Parathyroid adenoma (tissue), 2 donors: Measurements from ENCODE around the gene PDGFD.

Experiments used
- H2AFZ ChIP-seq: fragments of 300-600 bp; sonication (generic); one replicate; pipeline ENCODE4 v1.7.0; 2017; ENCODE audit warnings: antibody characterized with exemption, mild to moderate bottlenecking
- H3K27ac ChIP-seq: fragments of 300-600 bp; sonication (generic); one replicate; pipeline ENCODE4 v1.7.0; 2017
- H3K27me3 ChIP-seq: fragments of 300-600 bp; sonication (generic); one replicate; pipeline ENCODE4 v1.7.0; 2017; ENCODE audit warnings: low read length; ENCODE audit not compliant: control insufficient read depth, insufficient read depth
- H3K36me3 ChIP-seq: fragments of 300-600 bp; sonication (generic); one replicate; pipeline ENCODE4 v1.7.0; 2017; ENCODE audit warnings: low read length; ENCODE audit not compliant: control insufficient read depth, insufficient read depth
- H3K4me1 ChIP-seq: fragments of 300-600 bp; sonication (generic); one replicate; pipeline ENCODE4 v1.7.0; 2017; ENCODE audit warnings: control low read depth
- H3K4me2 ChIP-seq: fragments of 300-600 bp; sonication (generic); one replicate; pipeline ENCODE4 v1.7.0; 2017; ENCODE audit warnings: low read length
- H3K4me3 ChIP-seq: fragments of 300-600 bp; sonication (generic); one replicate; pipeline ENCODE4 v1.7.0; 2017; ENCODE audit warnings: low read depth, low read length
- H3K79me2 ChIP-seq: fragments of 300-600 bp; sonication (generic); one replicate; pipeline ENCODE4 v1.7.0; 2017; ENCODE audit warnings: control low read depth
- H3K9ac ChIP-seq: fragments of 300-600 bp; sonication (generic); one replicate; pipeline ENCODE4 v1.7.0; 2017; ENCODE audit warnings: mild to moderate bottlenecking
- H3K9me3 ChIP-seq: fragments of 300-600 bp; sonication (generic); one replicate; pipeline ENCODE4 v1.7.0; 2017; ENCODE audit warnings: low read length; ENCODE audit not compliant: control insufficient read depth
- CTCF ChIP-seq: fragments of 300-600 bp; sonication (generic); IDR thresholded peaks from one replicate; pipeline ENCODE4 v1.7.0; 2017; ENCODE audit warnings: antibody characterized with exemption, mild to moderate bottlenecking
- donor health status: primary hyperparathyroidism.

PDGFD gene

GRCh38 chr11:104148706-104149105, 15.2 kb downstream of the PDGFD start:
- Histone ChIP-seq H3K4me2 (no peak overlapping the region), H3K4me1 (no peaks in the 10 kb centered on the region), H3K27ac (no peak overlapping the region), H3K9ac (no peak overlapping the region), H2AFZ (no peak overlapping the region), H3K9me3 (no peaks in the 10 kb centered on the region), H3K36me3 (no peaks in the 10 kb centered on the region), H3K27me3 (no peaks in the 10 kb centered on the region), H3K79me2 (no peaks in the 10 kb centered on the region), H3K4me3 (no peak overlapping the region)
- TF ChIP-seq CTCF, result no peak

GRCh38 chr11:104148074-104148473, 15.9 kb downstream of the PDGFD start:
- Histone ChIP-seq H3K4me2 (no peak overlapping the region), H3K4me1 (no peaks in the 10 kb centered on the region), H3K36me3 (no peaks in the 10 kb centered on the region), H3K79me2 (no peaks in the 10 kb centered on the region), H3K9me3 (no peaks in the 10 kb centered on the region), H3K4me3 (no peak overlapping the region), H3K9ac (no peak overlapping the region), H2AFZ (no peak overlapping the region), H3K27me3 (no peaks in the 10 kb centered on the region), H3K27ac (no peak overlapping the region)
- TF ChIP-seq CTCF, result no peak

- H2AFZ ChIP-seq, result no peak overlapping the region
- H3K9me3 ChIP-seq, result no peaks in the 10 kb centered on the region
- no peaks in the 10 kb centered on the region for H3K79me2 ChIP-seq
- H3K27me3 ChIP-seq, result no peaks in the 10 kb centered on the region
- no peaks in the 10 kb centered on the region for H3K4me1 ChIP-seq
- no peak overlapping the region for H3K9ac ChIP-seq
- no peak overlapping the region for H3K4me2 ChIP-seq
- no peak for TF ChIP-seq CTCF
- no peak overlapping the region for H3K27ac ChIP-seq
- H3K4me3 ChIP-seq, result no peak overlapping the region
- H3K36me3 ChIP-seq, result no peaks in the 10 kb centered on the region
Measured at GRCh38 chr11:104146943-104147342, 17.0 kb downstream of the PDGFD start.

- Histone ChIP-seq H3K4me2 (no peak overlapping the region), H3K4me1 (no peaks in the 10 kb centered on the region), H3K36me3 (no peaks in the 10 kb centered on the region), H3K4me3 (no peak overlapping the region), H3K27me3 (no peaks in the 10 kb centered on the region), H3K9ac (no peak overlapping the region), H3K79me2 (no peaks in the 10 kb centered on the region), H3K9me3 (no peaks in the 10 kb centered on the region), H3K27ac (no peak overlapping the region), H2AFZ (no peak overlapping the region)
- no peak for TF ChIP-seq CTCF
Measured at GRCh38 chr11:104146421-104146820, 17.5 kb downstream of the PDGFD start.

GRCh38 chr11:104145062-104145461, 18.9 kb downstream of the PDGFD start:
- Histone ChIP-seq H3K27ac (no peak overlapping the region), H3K27me3 (no peaks in the 10 kb centered on the region), H3K4me1 (no peaks in the 10 kb centered on the region), H3K4me3 (no peak overlapping the region), H3K79me2 (no peaks in the 10 kb centered on the region), H3K9me3 (no peaks in the 10 kb centered on the region), H3K36me3 (no peaks in the 10 kb centered on the region), H3K9ac (no peak overlapping the region), H2AFZ (no peak overlapping the region), H3K4me2 (no peak overlapping the region)
- TF ChIP-seq CTCF, result no peak
